Hepatocyte (in vitro differentiated cells): Measurements from ENCODE around the gene WLS. TPM values are rescaled to one million over a fixed set of nuclear protein-coding genes. Genes with fewer than 3 reads are reported as not detected.

Experiments
- DNase-seq: peaks from one replicate; pipeline ENCODE4 v3.0.0-alpha.2; 2016; ENCODE audit warnings: low spot score
- H2AFZ ChIP-seq: fragments of 200-600 bp; sonication (generic); 2 replicates; pipeline ENCODE4 v1.6.0; 2016; ENCODE audit warnings: antibody characterized with exemption, mild to moderate bottlenecking
- H3K27ac ChIP-seq: fragments of 200-600 bp; sonication (generic); 2 replicates; pipeline ENCODE4 v1.5.1; 2016; ENCODE audit warnings: mild to moderate bottlenecking
- H3K27me3 ChIP-seq: fragments of 200-600 bp; sonication (generic); 2 replicates; pipeline ENCODE4 v1.6.1; 2016
- H3K36me3 ChIP-seq: fragments of 200-600 bp; sonication (generic); replicated peaks from 2 replicates; pipeline ENCODE4 v1.5.1; 2016; ENCODE audit warnings: low read depth; ENCODE audit not compliant: insufficient read depth
- H3K4me1 ChIP-seq: fragments of 200-600 bp; sonication (generic); 2 replicates; pipeline ENCODE4 v1.5.1; 2016; ENCODE audit warnings: mild to moderate bottlenecking, moderate library complexity; ENCODE audit not compliant: insufficient read depth
- H3K4me2 ChIP-seq: fragments of 200-600 bp; sonication (generic); 2 replicates; pipeline ENCODE4 v1.6.0; 2016
- H3K4me3 ChIP-seq: fragments of 200-600 bp; sonication (generic); 2 replicates; pipeline ENCODE4 v1.5.1; 2016; ENCODE audit warnings: mild to moderate bottlenecking
- H3K79me2 ChIP-seq: fragments of 200-600 bp; sonication (generic); 2 replicates; pipeline ENCODE4 v1.6.0; 2017; ENCODE audit warnings: mild to moderate bottlenecking
- H3K9me2 ChIP-seq: fragments of 200-600 bp; sonication (generic); replicated peaks from 2 replicates; pipeline ENCODE4 v1.6.0; 2017; ENCODE audit warnings: mild to moderate bottlenecking; ENCODE audit not compliant: insufficient read depth
- H3K9me3 ChIP-seq: fragments of 200-600 bp; sonication (generic); 2 replicates; pipeline ENCODE4 v1.5.1; 2016; ENCODE audit warnings: low read depth, mild to moderate bottlenecking
- H4K20me1 ChIP-seq: fragments of 200-600 bp; sonication (generic); 2 replicates; pipeline ENCODE4 v1.6.0; 2016; ENCODE audit warnings: mild to moderate bottlenecking; ENCODE audit not compliant: insufficient read depth, poor library complexity, severe bottlenecking
- CTCF ChIP-seq: fragments of 200-600 bp; sonication (generic); IDR thresholded peaks from 2 replicates; pipeline ENCODE4 v1.5.1; 2016; ENCODE audit warnings: antibody characterized with exemption, mild to moderate bottlenecking; ENCODE audit not compliant: poor library complexity
- EZH2 ChIP-seq: fragments of 200-600 bp; sonication (generic); IDR thresholded peaks from 2 replicates; pipeline ENCODE4 v1.6.1; 2016; ENCODE audit warnings: antibody characterized with exemption, mild to moderate bottlenecking, borderline replicate concordance
- EZH2phosphoT487 ChIP-seq: fragments of 200-600 bp; sonication (generic); IDR thresholded peaks from one replicate; pipeline ENCODE4 v1.6.1; 2018; ENCODE audit warnings: antibody characterized with exemption, mild to moderate bottlenecking, low read depth, moderate library complexity; ENCODE audit not compliant: unreplicated experiment, severe bottlenecking
- WGBS: methylation state at CpG from one replicate; pipeline ENCODE4 v1.1.6; 2016; ENCODE audit warnings: low lambda C conversion rate; ENCODE audit errors: missing lambda C conversion rate; 5-methylcytosine and 5-hydroxymethylcytosine counted together
- polyA plus RNA-seq: library from polyadenylated mRNA; unstranded; fragments of >200 nt; fragmentation: Nextera tagmentation; extraction: Ambion mirVana; gene quantifications from 2 replicates; pipeline ENCODE4 v1.2.1, GENCODE V29; 2016
- total RNA-seq: library from RNA; depleted of rRNA; stranded (reverse); fragments of >200 nt; gene quantifications from 2 replicates; pipeline ENCODE4 v1.2.3, GENCODE V29; 2014

Gene WLS
- total and polyA plus RNA-seq, 2 experiments from 2014 or later = 79.9 to 102 TPM

GRCh38 chr1:68128820-68129219, 103.5 kb downstream of the WLS start:
- no peak for TF ChIP-seq CTCF
- no peak for TF ChIP-seq EZH2phosphoT487
- TF ChIP-seq EZH2 = no peak
- Histone ChIP-seq H4K20me1 (no peaks in the 10 kb centered on the region), H3K79me2 (no peaks in the 10 kb centered on the region), H3K27me3 (no peaks in the 10 kb centered on the region), H3K9me2 (no peaks in the 10 kb centered on the region), H3K9me3 (no peaks in the 10 kb centered on the region), H3K36me3 (no peaks in the 10 kb centered on the region), H3K4me3 (no peak overlapping the region), H3K27ac (no peak overlapping the region), H2AFZ (no peak overlapping the region), H3K4me1 (no peaks in the 10 kb centered on the region), H3K4me2 (no peak overlapping the region)
- no peak for DNase-seq
- WGBS = 71% methylated on average over 10 of the region's 10 CpGs

- Histone ChIP-seq H3K79me2 (no peaks in the 10 kb centered on the region), H3K4me2 (no peak overlapping the region), H3K4me3 (no peak overlapping the region), H2AFZ (no peak overlapping the region), H3K9me2 (no peaks in the 10 kb centered on the region), H3K27me3 (no peaks in the 10 kb centered on the region), H3K36me3 (no peaks in the 10 kb centered on the region), H3K27ac (no peak overlapping the region), H3K9me3 (no peaks in the 10 kb centered on the region), H4K20me1 (no peaks in the 10 kb centered on the region), H3K4me1 (no peaks in the 10 kb centered on the region)
- TF ChIP-seq EZH2phosphoT487 = no peak
- DNase-seq = no peak
- WGBS = 13% methylated on average over 1 of the region's 1 CpG
These were observed 104.2 kb downstream of the WLS start for GRCh38 chr1:68128157-68128556.

- no peak overlapping the region for H2AFZ ChIP-seq
- H3K4me2 ChIP-seq = no peak overlapping the region
- DNase-seq = no peak
- TF ChIP-seq CTCF (no peak), EZH2 (no peak), EZH2phosphoT487 (no peak)
- H3K27ac ChIP-seq = no peak overlapping the region
- no peaks in the 10 kb centered on the region for H3K27me3 ChIP-seq
- WGBS = 76% methylated on average over 4 of the region's 4 CpGs
- H3K79me2 ChIP-seq = no peaks in the 10 kb centered on the region
- H3K4me1 ChIP-seq = no peaks in the 10 kb centered on the region
- H3K9me2 ChIP-seq = no peaks in the 10 kb centered on the region
- H3K9me3 ChIP-seq = no peaks in the 10 kb centered on the region
- H3K36me3 ChIP-seq = no peaks in the 10 kb centered on the region
- H3K4me3 ChIP-seq = no peak overlapping the region
- no peaks in the 10 kb centered on the region for H4K20me1 ChIP-seq
These were observed 110.8 kb downstream of the WLS start for GRCh38 chr1:68121536-68121935.

- Histone ChIP-seq H3K27me3 (no peaks in the 10 kb centered on the region), H3K9me3 (no peaks in the 10 kb centered on the region), H3K36me3 (no peaks in the 10 kb centered on the region), H3K4me3 (no peak overlapping the region), H3K79me2 (no peaks in the 10 kb centered on the region), H2AFZ (no peak overlapping the region), H3K4me1 (no peaks in the 10 kb centered on the region), H4K20me1 (no peaks in the 10 kb centered on the region), H3K27ac (peak overlapping the region; percentile 10), H3K4me2 (no peak overlapping the region), H3K9me2 (no peaks in the 10 kb centered on the region)
- peak; percentile 79 for DNase-seq
- WGBS = 83% methylated on average over 7 of the region's 7 CpGs
- TF ChIP-seq CTCF = peak; percentile 92
- TF ChIP-seq EZH2phosphoT487 = no peak
- TF ChIP-seq EZH2 = no peak
These were observed 112.1 kb downstream of the WLS start for GRCh38 chr1:68120136-68120791.
